HepG2 (cell line): Measurements from ENCODE around the gene C5orf58. TPM values are rescaled to one million over a fixed set of nuclear protein-coding genes. Genes with fewer than 3 reads are reported as not detected.

Experiments
- ATAC-seq: fragments of 200-7000 bp; cut with Tn5 transposase; 3 replicates; pipeline ENCODE4 v1.9.1; 2020; ENCODE audit warnings: mild to moderate bottlenecking, moderate library complexity
- Bru-seq: library from RNA; stranded (reverse); fragments of 400-500 nt; gene quantifications from one replicate; lab custom pipeline; 2021; lab: Mats Ljungman, UMichigan
- BruChase-seq, 2 experiments: library from RNA; stranded (reverse); fragments of 400-500 nt; gene quantifications; one replicate each; lab custom pipeline; 2021; lab: Mats Ljungman, UMichigan
- BruUV-seq: library from RNA; stranded (reverse); fragments of 400-500 nt; replicated peaks from 2 replicates; lab custom pipeline; 2021; lab: Mats Ljungman, UMichigan
- CTCF ChIA-PET: fragments of 300-600 bp; formaldehyde crosslinking; extraction: SDS; loops from one replicate; lab custom pipeline; 2021; ENCODE audit warnings: low total read pairs, inconsistent platforms, low intra/inter-chr PET ratio; lab: Yijun Ruan, JAX
- POLR2A ChIA-PET: fragments of 350-600 bp; sonication (Branson Sonifier 250); formaldehyde crosslinking; loops from one replicate; lab custom pipeline; 2020; ENCODE audit warnings: antibody characterized with exemption, inconsistent platforms; lab: Yijun Ruan, JAX
- DNase-seq: peaks from one replicate; pipeline ENCODE4 v3.0.0-alpha.2; 2015; ENCODE audit warnings: low spot score
- FAIRE-seq: peaks from 3 replicates; lab custom pipeline; 2011; peaks lifted over from hg19 to GRCh38; lab: Jason Lieb, UNC
- H2AFZ ChIP-seq: one replicate; pipeline ENCODE4 v1.6.1; 2011; ENCODE audit warnings: low read length, inconsistent platforms
- H3K27ac ChIP-seq: fragments of 300-600 bp; 3 replicates; pipeline ENCODE4 v1.8.0; 2011; ENCODE audit warnings: mixed run types, mild to moderate bottlenecking, mixed read lengths, low read length, inconsistent platforms; ENCODE audit not compliant: insufficient read depth; ENCODE audit errors: extremely low read length
- H3K27me3 ChIP-seq, 2 experiments: fragments of 200-600 bp in 1 of 2; 2 replicates in 1 of 2; 3 replicates in 1 of 2; pipeline versions ENCODE4 v1.6.0 to v1.8.0; 2011; ENCODE audit warnings: low read length in 2 of 2, mild to moderate bottlenecking in 2 of 2, moderate library complexity in 2 of 2, inconsistent platforms in 1 of 2; ENCODE audit not compliant: insufficient read depth in 2 of 2, control insufficient read depth in 1 of 2
- H3K36me3 ChIP-seq, 2 experiments: fragments of 200-600 bp in 1 of 2; replicated peaks in 1 of 2; 2 replicates in 1 of 2; 3 replicates in 1 of 2; pipeline versions ENCODE4 v1.5.1 to v1.8.0; 2011; ENCODE audit warnings: low read length in 2 of 2, inconsistent platforms in 1 of 2; ENCODE audit not compliant: insufficient read depth in 2 of 2, control insufficient read depth in 1 of 2
- H3K4me1 ChIP-seq: 2 replicates; pipeline ENCODE4 v1.5.1; 2012; ENCODE audit warnings: low read length, inconsistent platforms; ENCODE audit not compliant: insufficient read depth
- H3K4me2 ChIP-seq: 2 replicates; pipeline ENCODE4 v1.6.0; 2011; ENCODE audit warnings: low read depth, low read length, inconsistent platforms
- H3K4me3 ChIP-seq, 3 experiments: fragments of 200-600 bp in 1 of 3; sonication (generic), shearing (Covaris generic) in 1 of 3; replicated peaks in 1 of 3; 2 replicates each; pipeline ENCODE4 v1.5.1; 2011 to 2016; ENCODE audit warnings: low read length in 3 of 3, inconsistent platforms in 2 of 3, low read depth in 2 of 3, mild to moderate bottlenecking in 2 of 3, control low read depth in 1 of 3, mixed read lengths in 1 of 3; ENCODE audit not compliant: insufficient read depth in 1 of 3
- H3K79me2 ChIP-seq: one replicate; pipeline ENCODE4 v1.6.1; 2011; ENCODE audit warnings: low read length, inconsistent platforms; ENCODE audit not compliant: insufficient read depth
- H3K9ac ChIP-seq: 2 replicates; pipeline ENCODE4 v1.6.0; 2011; ENCODE audit warnings: mild to moderate bottlenecking, low read depth, low read length, inconsistent platforms; ENCODE audit not compliant: insufficient read depth
- H3K9me3 ChIP-seq: 2 replicates; pipeline ENCODE4 v1.5.1; 2012; ENCODE audit warnings: mild to moderate bottlenecking, low read length
- H4K20me1 ChIP-seq: 2 replicates; pipeline ENCODE4 v1.6.0; 2011; ENCODE audit warnings: inconsistent platforms, mild to moderate bottlenecking, low read length, moderate library complexity; ENCODE audit not compliant: insufficient read depth
- ATF7 ChIP-seq, 2 experiments: fragments of 450-650 bp in 1 of 2; sonication (generic) in 1 of 2; formaldehyde crosslinking in 1 of 2; IDR thresholded peaks; 2 replicates each; pipeline versions ENCODE4 v1.4.0 to v1.6.1; 2016 to 2020; ENCODE audit warnings: antibody characterized with exemption in 1 of 2, mild to moderate bottlenecking in 1 of 2, missing genetic modification reagents in 1 of 2
- BRCA1 ChIP-seq: sonication (generic); formaldehyde crosslinking; IDR thresholded peaks from 2 replicates; pipeline ENCODE4 v1.4.0; 2020; ENCODE audit warnings: missing genetic modification reagents
- ZNF543 ChIP-seq: sonication (generic); formaldehyde crosslinking; IDR thresholded peaks from 2 replicates; pipeline ENCODE4 v1.4.0; 2020; ENCODE audit warnings: mild to moderate bottlenecking, missing genetic modification reagents
- WGBS: methylation state at CpG from one replicate; pipeline ENCODE4 v1.1.6; 2017; ENCODE audit warnings: low lambda C conversion rate; 5-methylcytosine and 5-hydroxymethylcytosine counted together
- in situ Hi-C: cut with HindIII; loops from 2 replicates; pipeline ENCODE4 v1.10.0; 2017; ENCODE audit warnings: low pct_unique_long_range_greater_than_20kb; ENCODE audit not compliant: extremely low pct_ligation_motif_present
- intact Hi-C: fragments of 100-400 bp; cut with micrococcal nuclease; formaldehyde crosslinking; loops from one replicate; pipeline ENCODE4 v1.10.0; 2022; ENCODE audit not compliant: unreplicated experiment
- long read RNA-seq, 2 experiments: library from RNA in 1 of 2; library from polyadenylated mRNA in 1 of 2; stranded (forward) in 1 of 2; unstranded in 1 of 2; transcript quantifications; one replicate each; pipeline ENCODE4 v2.0.0, GENCODE V29; 2019 to 2022
- polyA minus RNA-seq, 3 experiments: library from RNA; depleted of rRNA, polyadenylated mRNA; stranded (reverse); fragments of >200 nt; gene quantifications; 2 replicates each; pipeline ENCODE4 v1.2.3, GENCODE V29; 2011; ENCODE audit warnings: low replicate concordance in 1 of 3
- polyA plus RNA-seq, 8 experiments: library from polyadenylated mRNA; depleted of rRNA in 3 of 8; stranded (reverse) in 7 of 8; unstranded in 1 of 8; fragments of >200 nt; fragmentation: Illumina TruSeq in 4 of 8; extraction: Trizol in 4 of 8; gene quantifications; 2 replicates each; pipeline versions ENCODE4 v1.2.1 to v1.2.3, GENCODE V29; 2011 to 2016; ENCODE audit warnings: low read depth in 4 of 8, missing spikeins in 1 of 8, mixed read lengths in 1 of 8; ENCODE audit not compliant: insufficient read depth in 1 of 8
- total RNA-seq, 5 experiments: library from RNA; depleted of rRNA; stranded (reverse); fragments of >200 nt; fragmentation: Illumina TruSeq; extraction: Trizol; gene quantifications; 2 replicates each; pipeline ENCODE4 v1.2.3, GENCODE V29; 2016; ENCODE audit warnings: low read depth in 1 of 5
- TF ChIP-seq, protein P1 (sequence below): sonication (generic); formaldehyde crosslinking; IDR thresholded peaks from 2 replicates; pipeline ENCODE4 v1.9.0; 2021; ENCODE audit warnings: missing genetic modification reagents, mild to moderate bottlenecking, borderline replicate concordance
- TF ChIP-seq, protein P2 (sequence below): sonication (generic); formaldehyde crosslinking; IDR thresholded peaks from 2 replicates; pipeline ENCODE4 v1.5.0; 2020; ENCODE audit warnings: mild to moderate bottlenecking, missing genetic modification reagents

The C5orf58 gene, protein sequence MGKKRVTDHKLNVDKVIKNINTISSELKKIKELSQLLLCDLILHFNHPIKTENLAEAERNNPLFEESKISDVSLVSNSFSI
- total RNA-seq (2016; rRNA removed; fragmentation: Illumina TruSeq; extraction: Trizol) (not detected in 2 replicates), polyA plus RNA-seq (2011; rRNA removed) (not detected in 2 replicates), polyA minus RNA-seq (2011; rRNA and poly(A)+ RNA removed; ENCODE audit: low replicate concordance) (not detected in 2 replicates), Bru-seq, nascent RNA (percentile 5 among the genes with signal in this experiment), BruChase-seq, experiment 1, labeled RNA remaining after a 6-hour chase (percentile 8 among the genes with signal in this experiment), BruChase-seq, experiment 2, labeled RNA remaining after a 2-hour chase (percentile 12 among the genes with signal in this experiment)
- not detected in 2 replicates for total RNA-seq (2016; cell fraction: cytosol; rRNA removed; fragmentation: Illumina TruSeq; extraction: Trizol; ENCODE audit: low read depth)
- not detected in 2 replicates for total RNA-seq (2016; cell fraction: insoluble cytoplasmic fraction; rRNA removed; fragmentation: Illumina TruSeq; extraction: Trizol)
- total RNA-seq (2016; cell fraction: membrane; rRNA removed; fragmentation: Illumina TruSeq; extraction: Trizol), result not detected in 2 replicates
- total RNA-seq (2016; cell fraction: nucleus; rRNA removed; fragmentation: Illumina TruSeq; extraction: Trizol), result not detected in 2 replicates
- polyA plus RNA-seq (2011; cell fraction: cytosol; rRNA removed), result not detected in 2 replicates
- not detected in 2 replicates for polyA plus RNA-seq (2011; cell fraction: nucleus; rRNA removed)
- not detected in 2 replicates for polyA plus RNA-seq (2012)
- polyA plus RNA-seq (2016; cell fraction: cytosol; fragmentation: Illumina TruSeq; extraction: Trizol; ENCODE audit: low read depth), result not detected in 2 replicates
- not detected in 2 replicates for polyA plus RNA-seq (2016; cell fraction: insoluble cytoplasmic fraction; fragmentation: Illumina TruSeq; extraction: Trizol; ENCODE audit: low read depth)
- polyA plus RNA-seq (2016; cell fraction: membrane; fragmentation: Illumina TruSeq; extraction: Trizol; ENCODE audit: low read depth), result not detected in 2 replicates
- polyA plus RNA-seq (2016; cell fraction: nucleus; fragmentation: Illumina TruSeq; extraction: Trizol; ENCODE audit: insufficient read depth, low read depth), result not detected in 2 replicates
- not detected in 2 replicates for polyA minus RNA-seq (2011; cell fraction: cytosol; rRNA and poly(A)+ RNA removed)
- polyA minus RNA-seq (2011; cell fraction: nucleus; rRNA and poly(A)+ RNA removed), result not detected in 2 replicates
- long read RNA-seq, experiment 1, result 0 reads
- long read RNA-seq, experiment 2, result 0 reads

DNA sequence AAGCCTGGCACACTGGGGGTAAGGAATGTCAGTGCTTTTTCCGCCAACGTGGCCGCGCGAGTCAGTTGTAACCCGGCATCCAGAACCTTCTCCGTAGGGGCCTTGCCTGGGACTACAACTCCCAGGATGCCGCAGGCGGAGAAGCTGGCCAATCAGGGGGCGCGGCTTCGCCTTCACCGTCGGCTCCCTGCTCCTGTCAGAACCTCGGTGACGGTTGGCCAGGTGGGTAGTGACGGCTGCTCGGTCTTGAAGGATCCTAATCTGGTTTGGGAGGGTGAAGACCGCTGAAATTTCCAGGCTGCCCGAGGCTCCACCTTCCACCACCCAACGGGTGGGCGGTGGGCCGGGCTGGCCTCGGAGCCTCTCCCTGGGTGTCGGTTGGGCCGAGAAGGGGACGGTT lies at the start of gene C5orf58:
C5orf58 (plus strand) TSS at position 200 of the 400 bp plus-strand sequence. CDS start 1,992 bp downstream, outside the sequence.
- no peaks in the 10 kb centered on the region for H3K36me3 ChIP-seq
- WGBS, result 100% methylated on average over 1 of the region's 27 CpGs
- no peak within 1 kb of the TSS for H2AFZ ChIP-seq
- no peak for ATAC-seq
- CTCF ChIA-PET, result no interaction called here
- TF ChIP-seq ATF7 (IDR thresholded peaks at IDR 0.05) (no peak), ATF7 (CRISPR knock-in tag; IDR thresholded peaks at IDR 0.05) (no peak), ZNF543 (CRISPR knock-in tag) (no peak), BRCA1 (CRISPR knock-in tag) (no peak)
- TF ChIP-seq, protein P1, sequence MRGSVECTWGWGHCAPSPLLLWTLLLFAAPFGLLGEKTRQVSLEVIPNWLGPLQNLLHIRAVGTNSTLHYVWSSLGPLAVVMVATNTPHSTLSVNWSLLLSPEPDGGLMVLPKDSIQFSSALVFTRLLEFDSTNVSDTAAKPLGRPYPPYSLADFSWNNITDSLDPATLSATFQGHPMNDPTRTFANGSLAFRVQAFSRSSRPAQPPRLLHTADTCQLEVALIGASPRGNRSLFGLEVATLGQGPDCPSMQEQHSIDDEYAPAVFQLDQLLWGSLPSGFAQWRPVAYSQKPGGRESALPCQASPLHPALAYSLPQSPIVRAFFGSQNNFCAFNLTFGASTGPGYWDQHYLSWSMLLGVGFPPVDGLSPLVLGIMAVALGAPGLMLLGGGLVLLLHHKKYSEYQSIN (CRISPR knock-in tag), result no peak
- TF ChIP-seq, protein P2, sequence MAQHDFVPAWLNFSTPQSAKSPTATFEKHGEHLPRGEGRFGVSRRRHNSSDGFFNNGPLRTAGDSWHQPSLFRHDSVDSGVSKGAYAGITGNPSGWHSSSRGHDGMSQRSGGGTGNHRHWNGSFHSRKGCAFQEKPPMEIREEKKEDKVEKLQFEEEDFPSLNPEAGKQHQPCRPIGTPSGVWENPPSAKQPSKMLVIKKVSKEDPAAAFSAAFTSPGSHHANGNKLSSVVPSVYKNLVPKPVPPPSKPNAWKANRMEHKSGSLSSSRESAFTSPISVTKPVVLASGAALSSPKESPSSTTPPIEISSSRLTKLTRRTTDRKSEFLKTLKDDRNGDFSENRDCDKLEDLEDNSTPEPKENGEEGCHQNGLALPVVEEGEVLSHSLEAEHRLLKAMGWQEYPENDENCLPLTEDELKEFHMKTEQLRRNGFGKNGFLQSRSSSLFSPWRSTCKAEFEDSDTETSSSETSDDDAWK (CRISPR knock-in tag), result no peak
- H3K27me3 ChIP-seq, result no peaks in the 10 kb centered on the region
- H3K9me3 ChIP-seq, result no peaks in the 10 kb centered on the region
- no peak within 1 kb of the TSS for H3K4me3 ChIP-seq
- in situ Hi-C loops (no loop called here), intact Hi-C loops (no loop called here)
- H3K79me2 ChIP-seq, result no peaks in the 10 kb centered on the region
- H3K9ac ChIP-seq, result no peak within 1 kb of the TSS
- no peaks in the 10 kb centered on the region for H4K20me1 ChIP-seq
- BruUV-seq, result no TSS peak
- H3K4me2 ChIP-seq, result no peak within 1 kb of the TSS
- DNase-seq, result no peak
- FAIRE-seq, result no peak
- POLR2A ChIA-PET, result no interaction called here
- no peak within 1 kb of the TSS for H3K27ac ChIP-seq
- peaks cover 6% of the 10 kb centered on the region; the same call in 1 of the 2 replicates for H3K4me1 ChIP-seq
